SIG-M5 treated with dmso at 0.1 percent for 504 hours (cell line): Measurements from ENCODE around the gene MSMB.
"Not testable (repeated sequence)": the region's sequence is repeated elsewhere in the genome, so short reads cannot be mapped to it uniquely, and the experiment has no call there.

Experiments used
- DNase-seq: peaks from one replicate; lab custom pipeline; 2025; ENCODE audit not compliant: unreplicated experiment; lab: John Stamatoyannopoulos, UW

Gene MSMB

GRCh38 chr10:46046261-46046660 is at the start of gene MSMB:
Gene MSMB, minus strand, starts transcription at chr10:46046269. Its CDS starts 32 bp downstream, at chr10:46046237.
- DNase-seq = no peak

GRCh38 chr10:46094931-46095750 is 49.1 kb upstream of the MSMB start:
- no peak for DNase-seq

GRCh38 chr10:46094197-46094500 is 48.1 kb upstream of the MSMB start:
- DNase-seq = no peak

GRCh38 chr10:46093316-46094196 is 47.5 kb upstream of the MSMB start:
- DNase-seq = not testable (repeated sequence)

- DNase-seq = peak; percentile 69
These were observed 46.5 kb upstream of the MSMB start for GRCh38 chr10:46092524-46093081.

GRCh38 chr10:46091828-46092523 is 45.9 kb upstream of the MSMB start:
- no peak for DNase-seq

- no peak for DNase-seq
These were observed 45.2 kb upstream of the MSMB start for GRCh38 chr10:46091080-46091827.

GRCh38 chr10:46090258-46090812 is 44.3 kb upstream of the MSMB start:
- DNase-seq = no peak

GRCh38 chr10:46087381-46087780 is 41.3 kb upstream of the MSMB start:
- not testable (repeated sequence) for DNase-seq

- DNase-seq = no peak
These were observed 38.5 kb upstream of the MSMB start for GRCh38 chr10:46084321-46085165.

- peak; percentile 68 for DNase-seq
These were observed 34.8 kb upstream of the MSMB start for GRCh38 chr10:46080886-46081285.

GRCh38 chr10:46079831-46080585 is 33.9 kb upstream of the MSMB start:
- DNase-seq = peak; percentile 98

GRCh38 chr10:46077731-46078413 is 31.8 kb upstream of the MSMB start:
- peak; percentile 76 for DNase-seq

- peak; percentile 99 for DNase-seq
These were observed 31.1 kb upstream of the MSMB start for GRCh38 chr10:46077141-46077554.

- no peak for DNase-seq
These were observed 29.8 kb upstream of the MSMB start for GRCh38 chr10:46075869-46076268.

- no peak for DNase-seq
These were observed 28.3 kb upstream of the MSMB start for GRCh38 chr10:46074196-46074946.

- no peak for DNase-seq
These were observed 27.5 kb upstream of the MSMB start for GRCh38 chr10:46073564-46073963.
